Right lung (tissue), 5 donors: ENCODE measurements around the gene RALGPS1. TPM values are rescaled to one million over a fixed set of nuclear protein-coding genes. Genes with fewer than 3 reads are reported as not detected.

ENCODE experiments used
- DNase-seq, 2 donors: peaks; one replicate each; pipeline ENCODE4 v3.0.0-alpha.2; 2013
- polyA plus RNA-seq, 5 donors: library from polyadenylated mRNA; unstranded; fragments of 120-200 nt; gene quantifications; one replicate each; pipeline versions ENCODE4 v1.2.1 to v1.2.3, GENCODE V29; 2013; ENCODE audit warnings: inconsistent platforms in 1 of 5, low replicate concordance in 1 of 5; ENCODE audit not compliant: insufficient read length in 5 of 5, insufficient read depth in 1 of 5

Gene RALGPS1
- polyA plus RNA-seq, 5 donors, result 19.5 to 26.4 (median 20.3) TPM

DNA sequence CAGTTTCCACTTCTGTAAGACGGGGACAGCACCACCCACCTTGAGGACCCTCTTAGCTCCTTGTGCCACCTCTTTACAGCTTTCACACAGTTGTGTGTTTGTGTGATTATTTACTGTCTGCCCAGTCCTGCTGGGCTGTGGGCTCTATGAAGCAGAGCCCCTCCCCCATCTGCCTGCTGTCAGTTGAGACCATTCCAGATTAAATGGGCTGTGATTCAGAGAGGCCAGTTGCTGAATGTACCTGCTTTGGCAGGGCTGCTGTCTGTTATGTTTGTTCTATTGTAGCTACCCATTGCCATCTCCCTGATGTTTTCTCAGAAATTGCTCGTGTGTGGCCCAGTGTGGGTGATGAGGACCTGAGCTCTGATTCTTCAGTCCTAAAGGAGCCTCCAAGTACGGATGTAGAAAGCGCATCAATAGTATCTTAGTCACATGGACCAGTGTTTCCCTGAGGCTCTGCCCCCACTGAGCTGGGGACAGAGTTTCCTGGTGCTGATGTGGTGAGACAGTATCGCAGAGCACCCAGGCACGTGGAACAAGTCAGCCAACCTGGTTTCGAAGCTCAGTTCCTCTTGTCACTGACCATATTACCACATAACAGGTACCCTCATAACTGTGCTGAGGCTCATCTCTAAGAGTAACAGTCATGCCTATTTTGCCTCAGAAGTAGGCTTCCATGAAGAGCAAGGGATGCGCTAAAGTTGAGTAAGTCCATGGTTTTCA lies 204.2 kb downstream of the RALGPS1 start:
- DNase-seq, result no peak

DNA sequence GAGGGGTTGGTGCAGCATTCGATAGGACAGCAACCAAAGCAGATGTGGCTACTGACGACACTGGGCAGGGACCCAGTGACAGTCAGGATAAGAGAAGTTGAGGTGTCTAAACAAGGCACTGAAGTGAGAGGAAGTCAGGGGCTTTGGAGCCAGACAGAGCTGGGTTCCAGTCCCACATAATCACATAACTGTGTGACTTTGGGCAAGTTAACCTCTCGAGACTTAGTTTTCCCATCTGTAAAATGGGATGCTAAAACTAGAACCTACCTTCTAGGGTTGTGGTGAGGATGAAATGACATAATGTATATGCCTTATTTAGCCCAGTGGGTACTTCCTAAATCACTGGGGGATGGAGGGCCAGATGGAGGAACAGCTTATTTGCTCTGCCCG lies 204.7 kb downstream of the RALGPS1 start:
- DNase-seq, result no peak

DNA sequence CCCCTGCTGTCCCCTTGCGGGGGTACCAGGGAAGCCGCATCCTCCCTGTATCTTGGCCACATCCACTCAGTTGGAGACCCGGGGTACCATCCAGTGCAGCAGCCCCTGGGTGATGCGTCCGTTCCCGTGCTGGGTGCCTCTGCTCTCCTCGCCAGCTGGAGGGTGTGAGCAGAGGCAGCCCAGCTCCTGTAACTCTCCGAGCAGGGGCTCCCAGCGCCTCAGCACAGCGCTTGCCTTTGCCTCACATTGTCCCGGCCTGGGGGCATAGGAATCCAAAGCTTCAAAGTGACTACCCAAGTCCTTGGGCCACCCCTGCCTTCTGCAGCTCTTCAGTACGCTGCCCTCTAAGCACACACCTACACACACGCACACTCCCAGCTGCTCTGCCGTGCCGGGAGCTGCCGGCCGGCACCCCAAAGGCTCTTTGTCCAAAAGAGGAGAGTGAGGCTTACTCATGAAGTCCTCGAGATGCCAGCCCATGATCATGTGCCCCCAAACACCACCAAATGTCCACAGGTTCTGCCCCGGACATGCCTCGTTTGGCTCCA lies 207.1 kb downstream of the RALGPS1 start:
- DNase-seq, result peak in 1 of 2 donors; percentile 32

DNA sequence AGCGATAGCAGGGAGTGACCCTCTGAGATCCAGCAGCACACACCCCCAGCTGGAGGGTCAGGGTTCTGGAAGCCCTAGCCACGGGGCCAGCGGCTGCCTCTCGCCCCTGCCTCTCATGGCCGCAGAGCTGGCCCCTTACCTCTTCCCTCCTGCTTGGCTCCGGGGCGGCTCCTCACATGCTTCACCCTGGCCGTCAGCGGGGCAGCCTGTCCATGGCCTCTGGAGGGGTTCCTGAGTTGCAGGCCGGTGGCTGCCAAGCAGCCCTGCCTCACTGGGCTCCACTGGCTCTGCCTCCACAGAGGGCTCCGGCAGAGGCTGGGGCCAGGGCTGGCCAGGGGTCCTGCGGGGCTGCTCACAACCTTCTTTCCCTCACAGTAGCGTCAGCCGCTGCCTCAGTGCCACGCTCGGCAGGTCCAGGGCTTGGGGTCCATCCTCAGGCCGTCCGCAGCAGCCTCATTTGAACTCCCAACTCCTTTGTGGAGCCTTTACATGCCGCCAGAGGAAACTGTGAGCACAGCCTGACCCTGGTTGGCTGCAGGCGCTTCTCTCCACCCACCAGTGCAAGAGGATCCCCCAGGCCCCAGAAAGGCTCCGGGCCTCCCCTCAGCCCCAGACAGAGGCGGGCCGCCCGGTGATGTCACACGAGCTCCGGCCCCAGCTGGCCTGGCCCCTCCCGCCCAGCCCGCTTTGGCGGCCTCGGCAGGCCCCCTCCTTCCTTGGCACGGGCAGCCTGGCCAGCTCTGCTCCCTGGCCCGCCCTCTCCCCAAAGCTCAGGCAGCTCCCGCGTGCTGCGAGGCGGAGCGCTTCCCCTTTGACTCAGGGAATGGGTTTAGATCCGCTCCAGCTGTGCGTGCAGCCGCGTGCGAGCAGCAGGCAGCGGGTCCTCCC lies 207.8 kb downstream of the RALGPS1 start, which contains the start of gene ANGPTL2:
Gene ANGPTL2, minus strand, starts transcription at position 460 of the 888 bp plus-strand sequence. CDS start 13,904 bp downstream, outside the sequence.
- DNase-seq, result peak; percentile 96 to 97

DNA sequence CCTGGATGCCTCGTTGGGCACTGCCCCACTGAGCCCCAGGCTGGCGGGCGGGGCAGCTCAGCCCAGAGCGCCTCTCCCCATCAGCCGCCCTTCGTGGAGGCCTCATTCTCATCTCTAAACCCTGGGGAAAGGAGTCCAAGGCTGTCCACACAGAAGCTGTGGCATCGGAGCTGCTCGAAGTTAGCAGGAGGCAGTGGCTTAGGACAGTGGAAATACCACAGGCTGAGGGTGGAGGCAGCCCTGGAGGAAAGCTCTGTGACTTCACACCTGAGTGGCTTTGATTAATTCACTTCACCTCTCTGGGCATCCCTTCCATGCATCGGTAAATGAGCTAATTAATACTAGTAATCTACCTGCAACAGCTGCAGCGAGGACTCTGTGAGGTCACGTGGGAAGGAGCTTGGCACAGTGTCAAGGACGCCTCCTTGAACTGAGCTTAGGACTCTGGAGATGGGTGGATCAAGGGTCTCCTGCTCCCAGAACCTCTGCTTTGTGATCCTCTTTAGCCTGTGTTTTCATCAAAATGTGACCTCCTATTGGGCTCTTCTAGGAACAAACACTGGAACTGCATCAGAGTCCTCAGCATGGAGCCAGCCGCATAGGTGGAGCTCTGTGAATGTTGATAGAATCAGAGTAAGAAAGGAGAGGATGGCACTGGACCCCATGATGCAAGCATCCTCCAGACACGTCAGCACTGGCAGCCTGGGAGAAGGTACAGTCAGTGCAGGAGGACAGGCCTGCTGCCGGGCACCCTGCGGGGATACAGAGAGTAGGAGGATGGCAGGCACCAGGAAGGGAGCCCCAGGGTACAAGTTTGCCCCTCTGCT lies 208.7 kb downstream of the RALGPS1 start:
- DNase-seq, result no peak

DNA sequence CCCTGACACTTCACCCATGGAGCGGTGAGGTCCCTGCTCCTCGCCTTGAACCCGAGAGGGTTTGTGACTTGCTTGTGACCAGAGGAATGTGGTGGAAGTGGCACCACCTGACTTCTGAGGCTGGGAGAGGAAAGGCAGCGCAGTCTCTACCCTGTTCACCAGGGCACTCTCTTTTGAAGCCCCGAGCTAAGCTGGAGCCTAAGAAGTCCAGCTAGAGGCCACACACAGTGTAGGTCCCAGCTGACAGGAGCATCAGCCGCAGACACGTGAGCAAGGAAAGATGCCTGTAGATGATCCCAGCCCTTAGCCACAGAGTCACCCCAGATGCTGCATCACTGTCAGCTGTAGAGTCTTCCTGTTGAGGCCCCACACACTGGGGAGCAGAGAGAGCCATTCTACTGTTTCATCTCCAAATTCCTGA lies 209.5 kb downstream of the RALGPS1 start:
- DNase-seq, result no peak

DNA sequence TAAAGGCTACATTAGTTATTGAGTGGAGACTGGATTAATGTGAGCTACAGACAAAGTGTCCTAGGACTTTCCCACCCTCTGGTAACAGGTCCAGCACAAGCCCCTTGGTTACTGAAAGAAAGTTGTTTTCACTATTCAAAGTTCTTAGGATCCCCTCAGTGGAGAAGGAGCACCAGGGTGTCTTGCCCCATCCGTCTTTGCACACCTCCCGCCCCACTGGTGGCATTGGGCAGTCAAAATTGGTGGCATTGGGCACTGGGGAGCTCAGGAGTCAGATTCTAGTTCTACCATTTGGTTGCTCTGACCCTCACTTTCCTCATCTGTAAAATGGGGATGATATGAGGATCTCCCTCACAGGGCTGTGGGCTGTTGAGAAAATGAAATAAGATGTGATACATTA lies 210.2 kb downstream of the RALGPS1 start:
- DNase-seq, result no peak

DNA sequence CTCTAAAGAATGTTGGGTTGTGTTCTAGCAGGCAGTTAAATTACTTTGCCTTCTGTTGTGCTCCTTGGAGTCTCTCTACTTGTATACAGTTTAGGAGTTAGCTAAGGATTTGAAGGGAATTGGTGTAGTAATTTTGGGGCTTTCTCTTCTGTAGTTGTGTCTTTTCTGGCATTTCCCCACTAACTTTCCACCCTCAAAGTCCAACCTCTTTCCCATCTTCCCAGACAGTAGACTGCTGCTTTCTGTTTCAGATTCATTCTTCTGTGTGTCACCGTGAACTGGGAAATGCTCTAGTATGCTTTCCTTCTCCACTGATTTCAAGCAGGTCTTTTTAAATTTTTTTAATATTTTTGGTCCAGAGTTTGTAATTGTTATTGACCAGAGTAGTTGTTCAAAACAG lies 212.4 kb downstream of the RALGPS1 start:
- DNase-seq, result no peak

DNA sequence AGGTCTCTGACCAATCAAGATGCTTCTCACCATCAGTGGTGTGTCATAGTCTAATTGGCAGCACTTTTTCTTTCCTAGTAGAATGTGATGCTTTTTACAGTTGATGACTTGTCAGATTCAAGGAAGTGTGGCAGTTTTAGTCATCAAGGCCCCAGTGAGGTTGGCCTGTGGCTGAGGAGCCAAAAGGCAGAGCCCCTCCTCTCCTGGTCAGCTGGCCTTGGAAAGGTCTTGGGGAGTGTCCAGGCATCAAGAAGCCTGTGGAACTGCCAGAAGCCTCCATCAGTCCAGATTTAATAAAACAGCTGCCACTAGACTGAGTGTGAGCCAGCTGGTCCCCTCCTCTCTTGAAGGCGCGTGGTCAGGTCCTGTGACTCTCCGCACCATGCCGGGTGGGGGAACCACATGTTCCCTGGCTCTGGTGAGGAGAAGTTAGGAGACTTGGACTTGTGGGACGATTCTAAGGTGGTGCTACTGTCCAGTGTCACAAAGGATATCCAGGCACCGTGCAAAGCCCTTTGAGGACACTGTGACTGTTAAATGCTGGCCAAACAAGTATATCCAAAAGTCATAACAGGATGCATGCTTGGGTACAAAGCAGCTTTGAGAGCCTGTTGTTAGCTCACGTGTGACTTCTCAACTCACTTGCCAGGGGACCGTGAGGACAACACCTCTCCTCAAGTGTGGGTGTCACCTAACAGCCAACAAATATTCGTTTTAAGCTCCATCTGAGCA lies 213.9 kb downstream of the RALGPS1 start:
- DNase-seq, result peak; percentile 42 to 52

DNA sequence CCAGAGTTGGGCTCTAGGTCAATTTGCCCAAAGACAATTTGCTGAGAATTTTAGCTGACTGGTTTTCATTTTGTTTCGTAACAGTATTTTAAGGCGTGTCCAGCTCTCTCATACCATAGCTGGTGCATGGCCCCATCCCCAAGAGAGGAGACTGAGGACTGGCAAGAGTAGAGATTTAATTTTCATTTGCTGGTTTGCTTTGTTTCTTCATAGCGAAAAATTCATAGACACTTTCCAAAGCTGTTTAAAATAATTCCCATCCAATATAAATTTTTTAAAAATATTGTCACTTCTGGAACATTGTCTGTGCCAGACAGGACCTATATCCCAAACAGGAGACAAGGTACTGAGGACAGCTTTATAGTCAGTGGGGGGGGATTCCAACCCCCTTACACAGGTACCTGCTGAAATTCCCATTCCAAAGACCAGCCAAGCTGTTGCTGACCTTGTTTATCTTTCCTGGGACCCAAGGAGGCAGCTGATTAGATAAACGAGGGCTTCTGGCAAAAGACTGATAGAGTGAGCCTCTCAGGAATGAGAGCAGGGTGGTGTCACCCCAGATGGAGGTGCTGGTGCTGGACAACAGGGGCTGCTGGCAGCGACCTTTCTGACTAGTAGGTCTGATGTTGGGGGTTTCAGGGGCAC lies 214.6 kb downstream of the RALGPS1 start:
- no peak for DNase-seq

DNA sequence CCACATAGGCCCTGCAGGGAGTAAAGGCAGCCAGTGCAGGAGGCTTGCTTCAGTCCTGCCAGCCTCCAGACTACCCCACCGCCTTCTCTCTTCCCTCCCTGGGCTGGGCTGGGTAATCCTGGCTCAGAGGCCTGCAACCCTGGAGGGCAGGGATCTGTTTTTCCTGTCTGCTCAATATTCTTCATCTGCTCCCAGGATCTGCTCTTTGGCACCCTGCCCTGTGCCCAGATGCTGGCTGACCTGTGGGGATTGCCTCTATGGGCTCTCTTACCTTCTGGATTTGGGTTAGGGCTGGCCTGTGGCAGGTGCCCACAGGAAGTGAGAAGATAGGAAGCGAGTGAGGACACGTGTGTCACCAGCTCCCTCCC lies 215.1 kb downstream of the RALGPS1 start:
- no peak for DNase-seq

DNA sequence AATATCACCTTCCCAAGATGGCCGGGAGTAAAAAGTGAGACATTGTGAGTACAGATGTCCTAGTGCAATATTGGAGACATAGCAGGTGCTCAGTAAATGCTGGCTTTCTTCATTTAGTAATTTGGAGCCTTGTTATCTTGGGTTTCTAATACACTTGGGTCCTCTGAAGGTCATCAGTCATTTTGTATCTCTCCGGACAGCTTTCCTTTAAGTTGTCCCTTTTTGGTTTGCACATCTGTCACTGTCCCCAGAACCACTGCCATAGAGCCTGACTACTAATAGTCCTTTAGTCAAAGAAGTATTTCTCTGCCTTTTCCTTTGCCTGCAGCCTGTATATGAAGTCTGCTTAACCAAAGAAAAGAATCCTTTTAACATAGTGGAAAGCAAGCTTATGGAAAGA lies 215.7 kb downstream of the RALGPS1 start:
- DNase-seq, result no peak

DNA sequence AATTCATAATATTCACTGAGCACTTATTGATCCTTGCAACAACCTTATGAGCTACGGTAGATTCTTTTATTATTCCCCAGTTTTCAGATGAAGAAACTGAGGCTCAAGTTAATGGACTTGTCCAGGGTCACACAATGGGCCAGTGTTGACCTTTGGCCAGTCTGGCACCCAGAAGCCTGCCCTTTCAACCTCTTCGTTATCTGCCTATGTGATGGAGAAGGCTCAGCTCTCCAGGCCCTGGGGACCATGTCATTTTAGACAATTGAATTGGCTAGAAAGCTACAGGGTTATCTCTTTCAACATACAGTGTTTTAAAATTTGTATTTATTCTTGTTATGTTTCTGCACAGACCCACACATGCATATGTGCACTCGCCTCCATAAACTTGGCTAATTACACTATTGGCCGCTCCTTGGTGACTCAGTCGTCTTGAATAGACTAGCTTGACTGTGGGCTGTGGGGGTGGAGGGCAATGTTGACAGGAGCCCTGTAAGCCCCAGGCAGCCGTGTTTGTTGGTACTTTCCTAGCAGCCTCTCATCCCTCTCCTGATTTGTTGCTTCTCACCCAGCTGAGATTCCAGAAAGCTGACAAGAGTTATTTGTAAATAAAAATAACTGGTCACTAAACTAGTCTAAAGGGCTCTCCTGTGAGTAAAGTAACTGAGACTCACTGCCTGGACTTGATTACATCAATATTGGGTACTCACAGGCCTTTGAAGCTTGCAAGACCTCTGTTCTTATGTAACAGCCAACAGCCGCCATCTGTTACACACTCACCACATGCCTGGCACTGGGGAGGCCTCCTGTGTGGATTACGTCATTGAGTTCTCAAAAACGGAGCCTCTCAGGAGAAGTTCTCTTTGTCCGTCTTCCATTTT lies 216.3 kb downstream of the RALGPS1 start:
- DNase-seq, result peak in 1 of 2 donors; percentile 54

DNA sequence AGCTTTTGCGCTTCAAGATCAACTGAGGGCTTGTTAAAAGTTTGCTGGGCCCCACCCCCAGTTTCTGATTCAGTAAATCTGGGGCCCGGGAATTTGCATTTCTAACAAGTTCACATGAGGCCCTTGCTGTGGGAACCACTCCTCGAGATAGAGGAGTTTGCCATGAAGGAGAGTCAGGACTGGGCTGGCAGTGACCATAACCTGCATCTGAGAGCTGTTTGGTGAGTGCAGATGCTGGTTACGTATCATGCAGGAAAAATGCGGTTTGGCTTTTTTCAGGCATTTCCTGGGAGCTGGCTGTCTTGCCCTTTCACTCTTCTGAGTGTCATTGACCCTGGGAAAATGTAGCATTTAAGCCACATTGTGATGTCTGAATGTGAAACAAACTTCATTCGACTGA lies 217.3 kb downstream of the RALGPS1 start:
- DNase-seq, result no peak

DNA sequence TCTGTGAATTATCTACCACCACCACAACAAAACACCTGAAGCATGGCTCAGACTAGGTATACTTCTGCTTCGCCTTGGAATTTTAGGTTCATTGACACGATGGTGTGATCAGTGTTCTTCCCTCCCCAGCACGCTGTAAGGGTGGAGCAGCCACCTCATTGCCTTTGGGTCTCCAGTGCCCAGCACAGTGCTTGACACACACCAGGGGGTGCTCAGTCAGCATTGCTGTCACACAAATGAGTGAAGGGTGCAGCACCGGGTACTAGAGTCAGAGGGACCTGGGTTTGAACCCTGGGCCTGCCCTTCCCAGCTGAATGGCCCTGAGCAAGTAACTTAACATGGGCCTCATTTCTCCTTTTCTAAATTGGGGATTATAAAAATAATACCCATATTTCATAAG lies 217.8 kb downstream of the RALGPS1 start:
- no peak for DNase-seq

DNA sequence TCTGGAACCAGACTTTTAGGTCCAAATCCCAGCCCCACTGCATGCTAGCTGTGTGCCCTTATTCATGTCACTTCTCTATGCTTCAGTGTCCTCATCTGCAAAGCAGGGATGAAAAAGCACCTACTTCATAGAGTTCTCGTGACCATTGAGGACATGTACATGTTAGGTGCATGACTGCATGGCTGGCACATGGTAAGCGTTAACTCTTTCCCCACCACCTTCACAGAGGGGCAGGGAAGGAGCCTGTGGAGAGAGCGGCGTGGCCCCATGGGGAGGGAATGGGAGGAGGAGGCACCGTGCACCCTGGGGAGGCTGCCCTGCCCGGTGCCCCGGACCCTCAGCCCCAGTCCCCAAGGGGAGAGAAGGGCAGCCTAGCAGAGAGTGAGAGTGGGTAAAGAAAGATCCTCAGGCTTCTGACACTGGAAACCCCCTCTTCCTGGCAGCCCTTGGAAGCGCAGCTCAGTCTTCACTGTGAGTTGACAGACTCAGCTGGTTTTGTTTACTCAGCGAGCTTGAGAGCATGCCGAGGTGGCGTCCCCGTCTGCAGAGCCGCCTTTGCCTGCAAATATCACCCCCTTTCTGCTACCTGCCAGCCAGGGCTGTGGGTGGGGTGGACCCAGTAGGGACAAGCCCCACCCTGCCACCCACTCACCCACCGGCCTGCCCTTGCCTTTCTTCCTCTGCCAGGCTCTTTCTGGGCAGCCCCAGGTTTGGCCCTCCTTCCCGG lies 218.5 kb downstream of the RALGPS1 start:
- peak in 1 of 2 donors; percentile 45 for DNase-seq

DNA sequence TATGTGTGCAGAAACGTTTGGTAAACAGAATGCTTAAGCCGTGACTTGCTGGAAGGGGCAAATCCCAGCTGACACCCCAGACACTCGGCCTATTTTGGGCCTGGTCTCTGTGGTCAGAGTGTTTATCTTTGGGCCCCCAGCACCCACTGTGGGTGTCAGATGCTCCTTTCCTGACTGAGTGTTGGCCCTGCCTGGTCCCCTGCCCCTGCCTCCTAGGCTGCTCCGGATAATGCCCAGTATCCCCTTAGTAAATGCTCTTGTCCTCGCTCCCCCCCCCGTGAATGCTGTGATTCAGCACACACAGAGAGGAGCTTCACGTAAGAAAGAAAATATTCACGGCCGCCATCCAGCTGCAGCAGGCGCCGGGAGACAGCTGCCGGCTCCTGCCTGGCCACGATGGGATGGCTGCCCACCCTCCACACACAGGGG lies 219.2 kb downstream of the RALGPS1 start:
- DNase-seq, result peak; percentile 52 to 55

DNA sequence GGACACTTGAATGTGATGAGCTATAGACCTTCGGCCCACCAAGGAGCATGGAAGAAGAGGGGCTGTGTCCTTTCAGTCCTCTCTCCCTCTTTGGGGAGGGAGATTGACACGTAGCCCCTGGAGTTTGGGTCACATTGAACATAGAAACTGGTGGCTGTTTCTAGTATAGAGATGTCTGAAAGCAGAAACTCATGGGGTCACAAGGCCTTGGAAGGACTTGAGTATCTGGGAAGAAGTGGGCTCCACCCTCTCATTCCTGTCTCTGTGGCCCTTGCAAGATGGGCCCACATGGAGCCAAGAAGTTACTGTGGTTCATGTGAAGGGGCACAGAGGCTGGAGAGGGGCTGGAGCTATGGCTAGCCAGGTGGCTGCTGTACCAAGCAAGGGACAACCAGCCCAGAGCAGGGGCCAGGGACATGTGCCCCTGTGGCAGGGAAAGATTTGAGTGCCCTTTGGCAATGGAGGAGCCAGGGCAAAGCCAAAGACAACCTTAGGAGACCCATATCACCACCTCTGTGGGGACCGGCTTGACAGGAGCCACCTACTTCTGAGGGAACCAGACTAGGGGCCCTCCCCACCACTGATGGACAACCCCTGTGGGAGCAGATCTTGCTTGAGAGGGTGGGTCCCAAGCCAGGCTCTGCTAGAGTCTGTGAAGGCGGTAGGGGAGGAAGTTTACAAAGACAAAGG lies 220.6 kb downstream of the RALGPS1 start:
- DNase-seq, result no peak
